Gastrocnemius medialis (tissue), 4 donors: ENCODE data around the gene ISLR. TPM values are rescaled to one million over a fixed set of nuclear protein-coding genes. Genes with fewer than 3 reads are reported as not detected.
"Not testable (repeated sequence)": the region's sequence is repeated elsewhere in the genome, so short reads cannot be mapped to it uniquely, and the experiment has no call there.

Source experiments
- ATAC-seq, 2 donors: fragments of 150-250 bp; one replicate each; pipeline ENCODE4 v1.9.1; 2016
- DNase-seq, 2 donors: peaks; one replicate each; pipeline ENCODE4 v3.0.0-alpha.2; 2019
- H3K27ac ChIP-seq, 4 donors: fragments of 200-600 bp; sonication (generic); 1 replicate in 1 of 4; 2 replicates in 3 of 4; pipeline ENCODE4 v1.5.1; 2016 to 2018; ENCODE audit warnings: mild to moderate bottlenecking in 2 of 4, moderate library complexity in 1 of 4
- H3K27me3 ChIP-seq, 3 donors: fragments of 200-600 bp; sonication (generic) in 2 of 3; 1 replicate in 1 of 3; 2 replicates in 2 of 3; pipeline versions ENCODE4 v1.5.1 to v1.6.0; 2016 to 2019; ENCODE audit warnings: mild to moderate bottlenecking in 1 of 3, moderate library complexity in 1 of 3
- H3K36me3 ChIP-seq, 2 donors: fragments of 200-600 bp; sonication (generic) in 1 of 2; one replicate each; pipeline ENCODE4 v1.5.1; 2017 to 2018
- H3K4me1 ChIP-seq, 2 donors: fragments of 200-600 bp; sonication (generic) in 1 of 2; one replicate each; pipeline ENCODE4 v1.5.1; 2016 to 2017; ENCODE audit warnings: mild to moderate bottlenecking in 2 of 2
- H3K4me3 ChIP-seq, 4 donors: fragments of 200-600 bp; sonication (generic) in 3 of 4; 1 replicate in 1 of 4; 2 replicates in 3 of 4; pipeline ENCODE4 v1.5.1; 2016 to 2019; ENCODE audit warnings: mild to moderate bottlenecking in 2 of 4
- H3K9me3 ChIP-seq, 3 donors: fragments of 200-600 bp; sonication (generic) in 2 of 3; 1 replicate in 1 of 3; 2 replicates in 2 of 3; pipeline ENCODE4 v1.5.1; 2016 to 2019
- CTCF ChIP-seq, 5 experiments: fragments of 450-650 bp in 3 of 5; fragments of 200-600 bp in 2 of 5; sonication (generic) in 2 of 5; IDR thresholded peaks in 4 of 5; conservative IDR thresholded peaks in 1 of 5; 1 replicate in 4 of 5; 2 replicates in 1 of 5; pipeline ENCODE4 v1.5.1; 2016 to 2019; ENCODE audit warnings: antibody characterized with exemption in 5 of 5, mild to moderate bottlenecking in 3 of 5, moderate library complexity in 3 of 5
- POLR2A ChIP-seq, 2 donors: fragments of 450-650 bp; IDR thresholded peaks; one replicate each; pipeline ENCODE4 v1.6.1; 2017; ENCODE audit warnings: antibody characterized with exemption in 2 of 2, mild to moderate bottlenecking in 2 of 2, moderate library complexity in 2 of 2
- in situ Hi-C, 4 donors: fragments of 200-750 bp; cut with MboI; loops; one replicate each; pipeline versions ENCODE4 v1.15.0 to v1.8.0; 2017; ENCODE audit warnings: low sequenced_read_pairs in 4 of 4
- intact Hi-C: fragments of 100-400 bp; cut with DNase I; formaldehyde crosslinking; loops from one replicate; pipeline ENCODE4 v1.15.1; 2023; ENCODE audit warnings: low total_unique reads
- total RNA-seq, 4 donors: library from RNA; depleted of rRNA; stranded (reverse); fragments of >200 nt; gene quantifications; one replicate each; pipeline versions ENCODE4 v1.1.0 to v1.2.3, GENCODE V29; 2016

ISLR gene
- total RNA-seq, 4 donors from 2014 or later = 5.9 to 29.4 (median 25.9) TPM

GRCh38 chr15:74156678-74157411 lies 16.7 kb upstream of the ISLR start:
- H3K27me3 ChIP-seq = no peaks in the 10 kb centered on the region
- H3K9me3 ChIP-seq = no peaks in the 10 kb centered on the region
- no peak for TF ChIP-seq CTCF (IDR thresholded peaks at IDR 0.05 in 4 of 5, conservative IDR thresholded peaks at IDR 0.05 in 1 of 5)
- no peak for TF ChIP-seq POLR2A (IDR thresholded peaks at IDR 0.05)
- intact Hi-C loops (loop anchor here (5.0 kb wide), 1 partner anchor 95 kb away; no protein-coding TSS in a partner anchor), in situ Hi-C loops (no loop called here)
- H3K4me3 ChIP-seq = no peak overlapping the region
- DNase-seq (peak in 1 of 2 donors; percentile 38), ATAC-seq (peak; percentile 84 to 88)
- H3K27ac ChIP-seq = peak overlapping the region in 2 of 4 donors; percentile 33 to 34
- H3K36me3 ChIP-seq = no peaks in the 10 kb centered on the region
- peaks cover 8 to 13% of the 10 kb centered on the region in 2 donors for H3K4me1 ChIP-seq

GRCh38 chr15:74157868-74158827 lies 15.4 kb upstream of the ISLR start:
- DNase-seq = no peak
- Histone ChIP-seq H3K27me3 (no peaks in the 10 kb centered on the region), H3K4me1 (peaks cover 8 to 13% of the 10 kb centered on the region in 2 donors), H3K27ac (no peak overlapping the region), H3K36me3 (no peaks in the 10 kb centered on the region), H3K4me3 (no peak overlapping the region), H3K9me3 (no peaks in the 10 kb centered on the region)
- ATAC-seq = no peak
- TF ChIP-seq POLR2A (IDR thresholded peaks at IDR 0.05) (no peak), CTCF (IDR thresholded peaks at IDR 0.05 in 4 of 5, conservative IDR thresholded peaks at IDR 0.05 in 1 of 5) (no peak)
- in situ Hi-C loops = no loop called here
- intact Hi-C loops = loop anchor here (5.0 kb wide), 1 partner anchor 94 kb away; no protein-coding TSS in a partner anchor

GRCh38 chr15:74158855-74159650 lies 14.5 kb upstream of the ISLR start:
- H3K27me3 ChIP-seq = no peaks in the 10 kb centered on the region
- intact Hi-C loops = loop anchor here (5.0 kb wide), 1 partner anchor 93 kb away; no protein-coding TSS in a partner anchor
- H3K4me3 ChIP-seq = no peak overlapping the region
- no peaks in the 10 kb centered on the region for H3K9me3 ChIP-seq
- H3K36me3 ChIP-seq = no peaks in the 10 kb centered on the region
- TF ChIP-seq POLR2A (IDR thresholded peaks at IDR 0.05) = no peak
- no peak for TF ChIP-seq CTCF (IDR thresholded peaks at IDR 0.05 in 4 of 5, conservative IDR thresholded peaks at IDR 0.05 in 1 of 5)
- no peak overlapping the region for H3K27ac ChIP-seq
- H3K4me1 ChIP-seq = peaks cover 8 to 13% of the 10 kb centered on the region in 2 donors
- ATAC-seq (no peak), DNase-seq (no peak)
- in situ Hi-C loops = no loop called here

GRCh38 chr15:74159773-74160172 lies 13.7 kb upstream of the ISLR start:
- DNase-seq = no peak

GRCh38 chr15:74160390-74160789 lies 13.1 kb upstream of the ISLR start:
- DNase-seq, H3K27me3 ChIP-seq, intact Hi-C loops, H3K36me3 ChIP-seq, ATAC-seq, H3K9me3 ChIP-seq, H3K27ac ChIP-seq, in situ Hi-C loops, H3K4me3 ChIP-seq: not testable (repeated sequence)
- peaks cover 8 to 13% of the 10 kb centered on the region in 2 donors for H3K4me1 ChIP-seq

More at GRCh38 chr15:74159773-74160172, 13.7 kb upstream of the ISLR start:
- Histone ChIP-seq H3K36me3 (no peaks in the 10 kb centered on the region), H3K4me1 (peaks cover 8 to 13% of the 10 kb centered on the region in 2 donors), H3K9me3 (no peaks in the 10 kb centered on the region), H3K27ac (no peak overlapping the region), H3K27me3 (no peaks in the 10 kb centered on the region), H3K4me3 (no peak overlapping the region)
- TF ChIP-seq CTCF (IDR thresholded peaks at IDR 0.05 in 4 of 5, conservative IDR thresholded peaks at IDR 0.05 in 1 of 5) (no peak), POLR2A (IDR thresholded peaks at IDR 0.05) (no peak)
- in situ Hi-C loops = no loop called here
- no peak for ATAC-seq
- intact Hi-C loops = loop anchor here (5.0 kb wide), 1 partner anchor 93 kb away; no protein-coding TSS in a partner anchor

- in situ Hi-C loops, H3K4me3 ChIP-seq, H3K9me3 ChIP-seq, ATAC-seq, H3K27me3 ChIP-seq, H3K4me1 ChIP-seq, H3K27ac ChIP-seq, intact Hi-C loops, H3K36me3 ChIP-seq, DNase-seq: not testable (repeated sequence)
Measured at GRCh38 chr15:74162195-74162536, 11.3 kb upstream of the ISLR start.
